ENCODE results near the gene AMOTL1.

GRCh38 chr11:94885133-94885532 lies 117.0 kb downstream of the AMOTL1 start:
- TF ChIP-seq CTCF (IDR thresholded peaks at IDR 0.05; ENCODE audit: extremely low read depth in 1 of 2, insufficient read depth in 1 of 2, low read depth in 1 of 2, low read length in 2 of 2), result no peak
- TF ChIP-seq POLR2AphosphoS5 (IDR thresholded peaks at IDR 0.05; ENCODE audit: insufficient read depth, low read depth, low read length), result no peak
- no peak for TF ChIP-seq POLR2A (IDR thresholded peaks at IDR 0.05; ENCODE audit: low read depth, low read length)
- no peak for TF ChIP-seq MAX (IDR thresholded peaks at IDR 0.05; ENCODE audit: insufficient read depth, insufficient read length)
- no peak for TF ChIP-seq EZH2 (IDR thresholded peaks at IDR 0.05; ENCODE audit: borderline replicate concordance, low read depth, low read length, severe bottlenecking)
- no peak for TF ChIP-seq MYC (IDR thresholded peaks at IDR 0.05; ENCODE audit: low read depth, low read length)

Measured in endothelial cell of umbilical vein (primary cell).